Stimulated activated naive CD8-positive, alpha-beta T cell treated with anti-CD3 and anti-CD28 coated beads, Interleukin-15, Interleukin-2, amounts not matched to agents 100 ng/mL and 50 ng/mL, for 24 hours (primary cell): ENCODE data around the gene RBM26.

Experiments used
- H3K27ac Mint-ChIP-seq: one replicate; pipeline ENCODE4 v1.8.0; 2021; ENCODE audit warnings: mild to moderate bottlenecking, mixed read lengths
- H3K27me3 Mint-ChIP-seq: one replicate; pipeline ENCODE4 v1.8.0; 2021; ENCODE audit warnings: mixed read lengths
- H3K36me3 Mint-ChIP-seq: one replicate; pipeline ENCODE4 v1.8.0; 2021; ENCODE audit warnings: low read depth, mixed read lengths
- H3K4me1 Mint-ChIP-seq: one replicate; pipeline ENCODE4 v1.8.0; 2021; ENCODE audit warnings: low read depth, mixed read lengths
- H3K4me3 Mint-ChIP-seq: one replicate; pipeline ENCODE4 v1.8.0; 2021; ENCODE audit warnings: mild to moderate bottlenecking, mixed read lengths
- H3K9me3 Mint-ChIP-seq: one replicate; pipeline ENCODE4 v1.8.0; 2021; ENCODE audit warnings: mixed read lengths

Gene RBM26

GRCh38 chr13:79432992-79433391, 26.9 kb upstream of the RBM26 start:
- H3K36me3 Mint-ChIP-seq, result no peaks in the 10 kb centered on the region
- no peak overlapping the region for H3K27ac Mint-ChIP-seq
- peaks cover 36% of the 10 kb centered on the region for H3K4me1 Mint-ChIP-seq
- H3K9me3 Mint-ChIP-seq, result no peaks in the 10 kb centered on the region
- no peaks in the 10 kb centered on the region for H3K27me3 Mint-ChIP-seq
- H3K4me3 Mint-ChIP-seq, result no peak overlapping the region

- no peaks in the 10 kb centered on the region for H3K27me3 Mint-ChIP-seq
- H3K4me3 Mint-ChIP-seq, result no peak overlapping the region
- peaks cover 36% of the 10 kb centered on the region for H3K4me1 Mint-ChIP-seq
- H3K36me3 Mint-ChIP-seq, result no peaks in the 10 kb centered on the region
- no peaks in the 10 kb centered on the region for H3K9me3 Mint-ChIP-seq
- H3K27ac Mint-ChIP-seq, result no peak overlapping the region
These were observed 26.0 kb upstream of the RBM26 start for GRCh38 chr13:79432086-79432485.

DNA sequence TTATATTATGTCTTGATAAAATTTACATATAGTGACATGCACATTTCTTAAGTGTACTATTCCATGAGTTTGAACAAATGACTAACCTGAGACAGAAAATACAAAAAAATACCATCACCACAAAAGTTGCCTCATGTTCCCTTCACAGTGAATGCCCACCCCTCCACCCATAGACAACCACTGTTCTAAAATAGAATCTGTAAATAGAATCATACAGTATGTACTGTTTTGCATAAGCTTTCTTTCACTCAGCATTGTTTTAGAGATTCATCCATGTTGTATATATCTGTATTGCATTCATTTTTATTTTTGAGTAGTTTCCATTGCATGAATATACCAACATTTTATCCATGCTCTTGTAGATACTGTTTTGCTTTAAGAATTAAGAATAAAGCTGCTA, 23.3 kb upstream of the RBM26 start:
- H3K27ac Mint-ChIP-seq, result no peak overlapping the region
- H3K9me3 Mint-ChIP-seq, result no peaks in the 10 kb centered on the region
- H3K27me3 Mint-ChIP-seq, result no peaks in the 10 kb centered on the region
- H3K4me1 Mint-ChIP-seq, result peaks cover 20% of the 10 kb centered on the region
- H3K4me3 Mint-ChIP-seq, result no peak overlapping the region
- H3K36me3 Mint-ChIP-seq, result no peaks in the 10 kb centered on the region

DNA sequence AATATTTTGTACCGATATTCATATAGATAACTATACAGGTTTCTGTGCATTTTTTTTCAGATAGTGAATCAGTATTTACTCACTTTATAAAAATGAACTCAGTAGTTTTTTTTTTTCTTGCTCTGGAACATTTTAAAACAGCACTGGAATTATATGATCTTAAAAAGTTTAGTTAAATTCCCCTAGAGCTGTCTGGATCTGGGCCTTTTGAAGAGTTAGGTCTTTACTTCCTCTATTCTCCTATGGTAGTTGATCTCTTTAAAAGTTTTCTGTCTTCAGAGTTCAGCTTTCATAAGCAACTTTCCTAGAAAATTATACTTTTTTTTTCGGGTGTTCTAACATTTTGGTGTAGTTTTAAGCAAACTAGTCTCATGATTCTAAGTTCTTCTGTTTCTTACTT, 21.8 kb upstream of the RBM26 start:
- Mint-ChIP-seq H3K9me3 (no peaks in the 10 kb centered on the region), H3K27ac (no peak overlapping the region), H3K4me3 (no peak overlapping the region), H3K27me3 (no peaks in the 10 kb centered on the region), H3K36me3 (no peaks in the 10 kb centered on the region), H3K4me1 (peaks cover 15% of the 10 kb centered on the region)

- no peaks in the 10 kb centered on the region for H3K27me3 Mint-ChIP-seq
- H3K4me1 Mint-ChIP-seq, result peaks cover 15% of the 10 kb centered on the region
These were observed 21.2 kb upstream of the RBM26 start for GRCh38 chr13:79427265-79427664.

GRCh38 chr13:79423801-79424642, 18.0 kb upstream of the RBM26 start:
- no peaks in the 10 kb centered on the region for H3K27me3 Mint-ChIP-seq
- no peaks in the 10 kb centered on the region for H3K9me3 Mint-ChIP-seq
- H3K36me3 Mint-ChIP-seq, result no peaks in the 10 kb centered on the region
- no peak overlapping the region for H3K27ac Mint-ChIP-seq
- no peak overlapping the region for H3K4me3 Mint-ChIP-seq
- peaks cover 6% of the 10 kb centered on the region for H3K4me1 Mint-ChIP-seq

More at GRCh38 chr13:79427265-79427664, 21.2 kb upstream of the RBM26 start:
- H3K27ac Mint-ChIP-seq, result no peak overlapping the region
- H3K4me3 Mint-ChIP-seq, result no peak overlapping the region
- H3K9me3 Mint-ChIP-seq, result no peaks in the 10 kb centered on the region
- H3K36me3 Mint-ChIP-seq, result no peaks in the 10 kb centered on the region

- no peak overlapping the region for H3K27ac Mint-ChIP-seq
- no peaks in the 10 kb centered on the region for H3K36me3 Mint-ChIP-seq
- H3K27me3 Mint-ChIP-seq, result no peaks in the 10 kb centered on the region
- H3K9me3 Mint-ChIP-seq, result no peaks in the 10 kb centered on the region
- no peak overlapping the region for H3K4me3 Mint-ChIP-seq
- peaks cover under 1% of the 10 kb centered on the region for H3K4me1 Mint-ChIP-seq
These were observed 17.3 kb upstream of the RBM26 start for GRCh38 chr13:79423340-79423739.

GRCh38 chr13:79419365-79419764, 13.3 kb upstream of the RBM26 start:
- H3K9me3 Mint-ChIP-seq, result no peaks in the 10 kb centered on the region
- no peaks in the 10 kb centered on the region for H3K4me1 Mint-ChIP-seq
- peaks cover 11% of the 10 kb centered on the region for H3K36me3 Mint-ChIP-seq
- H3K27me3 Mint-ChIP-seq, result no peaks in the 10 kb centered on the region
- H3K4me3 Mint-ChIP-seq, result no peak overlapping the region
- H3K27ac Mint-ChIP-seq, result no peak overlapping the region

GRCh38 chr13:79417741-79418140, 11.7 kb upstream of the RBM26 start:
- H3K27ac Mint-ChIP-seq, result no peak overlapping the region
- no peaks in the 10 kb centered on the region for H3K9me3 Mint-ChIP-seq
- no peaks in the 10 kb centered on the region for H3K27me3 Mint-ChIP-seq
- no peak overlapping the region for H3K4me3 Mint-ChIP-seq
- no peaks in the 10 kb centered on the region for H3K4me1 Mint-ChIP-seq
- peaks cover 11% of the 10 kb centered on the region for H3K36me3 Mint-ChIP-seq

GRCh38 chr13:79413521-79413920, 7.5 kb upstream of the RBM26 start:
- Mint-ChIP-seq H3K9me3 (no peaks in the 10 kb centered on the region), H3K4me3 (no peak overlapping the region), H3K4me1 (peaks cover 6% of the 10 kb centered on the region), H3K36me3 (peaks cover 15% of the 10 kb centered on the region), H3K27ac (no peak overlapping the region), H3K27me3 (no peaks in the 10 kb centered on the region)

GRCh38 chr13:79409828-79410227, 3.8 kb upstream of the RBM26 start:
- Mint-ChIP-seq H3K36me3 (peaks cover 17% of the 10 kb centered on the region), H3K4me3 (no peak overlapping the region), H3K4me1 (peaks cover 22% of the 10 kb centered on the region), H3K27me3 (no peaks in the 10 kb centered on the region), H3K27ac (no peak overlapping the region), H3K9me3 (no peaks in the 10 kb centered on the region)

- Mint-ChIP-seq H3K4me3 (no peak overlapping the region), H3K36me3 (peaks cover 22% of the 10 kb centered on the region)
These were observed 1.4 kb upstream of the RBM26 start for GRCh38 chr13:79407349-79407979.

DNA sequence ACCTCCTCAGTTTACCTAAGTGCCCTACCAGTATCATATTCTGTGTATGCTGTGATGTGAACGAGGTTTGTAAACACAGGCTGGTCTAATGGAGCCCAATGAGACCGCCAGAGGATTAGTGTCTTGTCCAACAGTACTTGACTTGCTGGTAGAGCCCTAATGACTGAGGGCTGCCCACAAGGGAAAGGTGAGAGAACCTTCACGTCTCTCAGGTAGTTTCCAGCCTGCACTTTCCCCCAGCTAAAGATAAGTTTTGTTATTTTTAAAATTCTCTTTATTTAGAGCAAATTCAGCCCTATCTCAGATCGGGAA, 498 bp upstream of the RBM26 start:
- Mint-ChIP-seq H3K4me3 (no peak overlapping the region), H3K36me3 (peaks cover 21% of the 10 kb centered on the region)

More at GRCh38 chr13:79407349-79407979, 1.4 kb upstream of the RBM26 start:
- no peaks in the 10 kb centered on the region for H3K27me3 Mint-ChIP-seq
- peak overlapping the region; percentile 97 for H3K27ac Mint-ChIP-seq
- H3K4me1 Mint-ChIP-seq, result peaks cover 22% of the 10 kb centered on the region
- H3K9me3 Mint-ChIP-seq, result no peaks in the 10 kb centered on the region

DNA sequence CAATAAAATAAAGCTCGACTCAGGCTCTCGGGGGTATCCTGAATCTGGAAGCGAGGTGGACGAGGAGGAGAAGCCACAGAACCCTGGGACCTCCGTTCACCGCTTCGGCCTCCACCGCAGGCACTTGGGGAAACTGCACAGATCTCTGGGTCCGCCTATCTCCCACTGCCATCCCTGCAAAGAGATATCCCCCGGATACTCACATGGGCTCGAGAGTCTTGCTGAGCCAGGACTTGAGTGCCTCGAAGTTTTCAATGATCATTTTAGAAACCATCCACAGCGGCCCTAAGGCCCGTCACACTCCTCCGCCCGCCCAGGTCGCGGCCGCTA, 589 bp downstream of the RBM26 start:
- Mint-ChIP-seq H3K27me3 (no peaks in the 10 kb centered on the region), H3K4me1 (peaks cover 22% of the 10 kb centered on the region), H3K27ac (no peak overlapping the region), H3K9me3 (no peaks in the 10 kb centered on the region), H3K36me3 (peaks cover 31% of the 10 kb centered on the region), H3K4me3 (no peak overlapping the region)

More for the DNA sequence above, 498 bp upstream of the RBM26 start:
- Mint-ChIP-seq H3K27ac (peak overlapping the region; percentile 97), H3K27me3 (no peaks in the 10 kb centered on the region), H3K9me3 (no peaks in the 10 kb centered on the region), H3K4me1 (peaks cover 22% of the 10 kb centered on the region)

- peaks cover 22% of the 10 kb centered on the region for H3K4me1 Mint-ChIP-seq
- H3K4me3 Mint-ChIP-seq, result no peak overlapping the region
- no peaks in the 10 kb centered on the region for H3K9me3 Mint-ChIP-seq
- peaks cover 36% of the 10 kb centered on the region for H3K36me3 Mint-ChIP-seq
- no peaks in the 10 kb centered on the region for H3K27me3 Mint-ChIP-seq
- no peak overlapping the region for H3K27ac Mint-ChIP-seq
These were observed 1.1 kb downstream of the RBM26 start for GRCh38 chr13:79404985-79405384.

GRCh38 chr13:79404361-79404760, 1.7 kb downstream of the RBM26 start:
- H3K4me1 Mint-ChIP-seq, result peaks cover 18% of the 10 kb centered on the region
- no peaks in the 10 kb centered on the region for H3K9me3 Mint-ChIP-seq
- H3K27me3 Mint-ChIP-seq, result no peaks in the 10 kb centered on the region
- no peak overlapping the region for H3K27ac Mint-ChIP-seq
- H3K36me3 Mint-ChIP-seq, result peaks cover 43% of the 10 kb centered on the region
- H3K4me3 Mint-ChIP-seq, result no peak overlapping the region
